ENCODE data around the gene NALCN. TPM values are rescaled to one million over a fixed set of nuclear protein-coding genes. Genes with fewer than 3 reads are reported as not detected.

The NALCN gene
- total and polyA plus RNA-seq, 4 donors, result 20.8 to 70.7 (median 43.1) TPM

DNA sequence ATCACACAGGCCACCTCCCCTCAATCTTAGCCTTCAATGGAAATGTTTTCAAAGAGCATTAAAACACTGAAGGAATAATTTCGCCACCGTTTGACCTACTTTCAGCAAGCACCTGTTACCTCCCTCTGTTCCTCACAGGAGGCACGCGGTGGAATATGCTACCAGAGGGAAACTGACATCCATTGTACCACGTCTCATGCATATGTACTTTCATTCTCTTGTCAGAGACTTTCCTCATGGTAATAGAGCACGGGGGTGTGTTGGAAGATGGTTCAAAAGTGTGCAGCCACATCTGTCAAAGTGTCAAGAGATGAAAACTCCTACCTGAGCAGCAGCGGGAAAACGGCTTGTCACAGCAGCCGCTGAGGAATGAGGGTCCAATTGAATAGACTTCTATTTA lies 143.4 kb downstream of the NALCN start:
- H3K27me3 ChIP-seq (ENCODE audit: control insufficient read depth, insufficient read depth, low read length), result no peaks in the 10 kb centered on the region
- no peak for DNase-seq (ENCODE audit: low read depth in 4 of 6, low spot score in 6 of 6)
- H3K36me3 ChIP-seq (ENCODE audit: control insufficient read depth, insufficient read depth, low read length), result no peaks in the 10 kb centered on the region
- H3K9me3 ChIP-seq (ENCODE audit: control insufficient read depth, insufficient read depth, low read length), result no peaks in the 10 kb centered on the region
- H3K4me3 ChIP-seq (ENCODE audit: low read depth, low read length), result no peak overlapping the region
- H3K4me1 ChIP-seq (ENCODE audit: control insufficient read depth, insufficient read depth, low read length), result no peaks in the 10 kb centered on the region
- 100% methylated on average over 1 of the region's 9 CpGs for WGBS (ENCODE audit: insufficient coverage)
- no peak overlapping the region for H3K27ac ChIP-seq (ENCODE audit: low read depth, low read length)

DNA sequence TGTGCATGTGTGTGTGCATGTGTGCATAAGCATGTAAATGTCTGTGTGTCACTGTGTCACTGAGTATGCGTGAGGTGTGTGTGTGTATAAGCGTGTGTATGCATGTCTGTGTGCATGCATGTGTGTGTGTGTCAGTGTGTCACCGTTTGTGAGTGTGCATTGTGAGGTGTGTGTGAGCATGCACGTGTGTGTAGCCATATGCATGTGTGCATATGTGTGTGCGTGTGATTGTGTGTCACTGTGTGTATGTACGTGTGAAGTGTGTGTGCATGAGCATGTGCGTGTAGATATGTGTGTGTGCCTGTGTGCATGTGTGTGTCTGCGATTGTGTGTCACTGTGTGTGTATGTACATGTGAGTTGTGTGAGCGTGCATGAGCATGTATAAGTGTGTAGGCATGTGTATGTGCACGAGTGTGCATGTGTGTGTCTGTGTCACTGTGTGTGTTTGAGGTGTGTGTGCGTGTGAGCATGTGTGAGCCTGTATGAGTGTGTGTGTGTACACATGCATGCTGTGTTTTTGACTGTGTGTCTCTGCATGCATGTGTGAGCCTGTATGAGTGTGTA lies 144.5 kb downstream of the NALCN start:
- Histone ChIP-seq H3K4me3 (ENCODE audit: low read depth, low read length) (no peak overlapping the region), H3K27me3 (ENCODE audit: control insufficient read depth, insufficient read depth, low read length) (no peaks in the 10 kb centered on the region), H3K27ac (ENCODE audit: low read depth, low read length) (no peak overlapping the region), H3K9me3 (ENCODE audit: control insufficient read depth, insufficient read depth, low read length) (no peaks in the 10 kb centered on the region), H3K4me1 (ENCODE audit: control insufficient read depth, insufficient read depth, low read length) (no peaks in the 10 kb centered on the region), H3K36me3 (ENCODE audit: control insufficient read depth, insufficient read depth, low read length) (no peaks in the 10 kb centered on the region)
- WGBS (ENCODE audit: insufficient coverage), result 92% methylated on average over 11 of the region's 11 CpGs
- no peak for DNase-seq (ENCODE audit: low read depth in 4 of 6, low spot score in 6 of 6)

DNA sequence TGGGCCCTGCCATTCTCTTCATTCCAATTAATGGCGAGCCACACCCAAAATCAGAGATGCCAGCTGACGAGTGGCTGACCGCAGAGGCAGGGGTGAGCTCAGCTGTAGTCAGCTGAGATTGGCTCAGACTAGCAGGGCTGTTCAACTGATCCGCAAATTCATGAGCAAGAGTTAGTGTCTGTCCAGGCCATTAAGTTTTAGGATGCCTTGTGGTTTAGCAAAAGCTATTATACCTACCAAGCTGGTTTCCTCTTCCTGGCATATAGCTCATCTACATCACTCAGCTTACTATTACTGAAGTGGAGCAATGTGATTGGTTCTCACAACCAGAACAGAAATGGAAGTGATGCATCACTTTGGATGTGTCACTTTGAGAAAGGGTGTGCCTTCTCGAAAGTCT lies 148.7 kb downstream of the NALCN start:
- 93% methylated on average over 3 of the region's 5 CpGs for WGBS (ENCODE audit: insufficient coverage)
- Histone ChIP-seq H3K4me1 (ENCODE audit: control insufficient read depth, insufficient read depth, low read length) (no peaks in the 10 kb centered on the region), H3K27me3 (ENCODE audit: control insufficient read depth, insufficient read depth, low read length) (no peaks in the 10 kb centered on the region), H3K4me3 (ENCODE audit: low read depth, low read length) (no peak overlapping the region), H3K9me3 (ENCODE audit: control insufficient read depth, insufficient read depth, low read length) (no peaks in the 10 kb centered on the region), H3K27ac (ENCODE audit: low read depth, low read length) (no peak overlapping the region), H3K36me3 (ENCODE audit: control insufficient read depth, insufficient read depth, low read length) (no peaks in the 10 kb centered on the region)
- DNase-seq (ENCODE audit: low read depth in 4 of 6, low spot score in 6 of 6), result no peak

DNA sequence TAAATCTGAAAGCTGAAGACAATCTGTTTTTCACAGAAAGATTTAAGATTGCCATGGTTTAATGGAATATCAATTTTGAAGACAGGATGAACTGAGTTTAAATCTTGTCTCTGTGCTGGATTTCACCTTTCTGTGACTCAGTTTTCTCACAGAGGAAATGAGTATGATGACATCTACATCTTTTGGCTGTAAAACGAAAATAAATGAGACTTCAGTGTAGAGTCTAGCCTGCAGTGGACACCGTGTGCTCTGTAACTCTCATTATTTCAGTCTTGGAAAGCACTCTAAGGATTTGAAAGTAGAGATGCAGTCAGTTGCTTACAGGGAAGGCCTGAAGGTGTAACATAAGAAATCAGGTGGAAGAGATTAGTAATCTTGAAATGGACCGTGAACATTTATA lies 150.4 kb downstream of the NALCN start:
- Histone ChIP-seq H3K4me1 (ENCODE audit: control insufficient read depth, insufficient read depth, low read length) (no peaks in the 10 kb centered on the region), H3K4me3 (ENCODE audit: low read depth, low read length) (no peak overlapping the region), H3K9me3 (ENCODE audit: control insufficient read depth, insufficient read depth, low read length) (no peaks in the 10 kb centered on the region), H3K27me3 (ENCODE audit: control insufficient read depth, insufficient read depth, low read length) (no peaks in the 10 kb centered on the region), H3K36me3 (ENCODE audit: control insufficient read depth, insufficient read depth, low read length) (no peaks in the 10 kb centered on the region), H3K27ac (ENCODE audit: low read depth, low read length) (no peak overlapping the region)
- no peak for DNase-seq (ENCODE audit: low read depth in 4 of 6, low spot score in 6 of 6)
- WGBS (ENCODE audit: insufficient coverage), result 92% methylated on average over 2 of the region's 3 CpGs

DNA sequence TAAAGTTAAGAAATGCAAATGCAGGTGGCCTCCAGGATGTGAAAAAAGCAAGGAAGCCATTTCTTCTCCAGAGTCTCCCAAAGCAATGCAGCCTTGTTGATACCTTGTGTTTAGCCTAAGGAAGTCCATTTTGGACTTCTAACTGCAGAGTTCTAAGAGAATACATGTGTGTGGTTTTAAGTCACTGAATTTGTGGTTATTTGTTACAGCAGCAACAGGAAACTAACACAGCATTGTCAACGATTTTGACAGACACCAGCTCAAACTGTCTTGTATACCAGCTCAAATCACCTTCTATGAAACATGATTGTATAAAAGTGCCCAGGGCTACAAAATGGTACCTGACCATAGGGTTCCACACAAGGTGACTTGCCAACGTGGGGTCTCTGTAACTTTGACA lies 151.4 kb downstream of the NALCN start:
- no peaks in the 10 kb centered on the region for H3K36me3 ChIP-seq (ENCODE audit: control insufficient read depth, insufficient read depth, low read length)
- H3K4me1 ChIP-seq (ENCODE audit: control insufficient read depth, insufficient read depth, low read length), result no peaks in the 10 kb centered on the region
- H3K27ac ChIP-seq (ENCODE audit: low read depth, low read length), result no peak overlapping the region
- WGBS (ENCODE audit: insufficient coverage), result 100% methylated on average over 1 of the region's 2 CpGs
- H3K9me3 ChIP-seq (ENCODE audit: control insufficient read depth, insufficient read depth, low read length), result no peaks in the 10 kb centered on the region
- H3K4me3 ChIP-seq (ENCODE audit: low read depth, low read length), result no peak overlapping the region
- DNase-seq (ENCODE audit: low read depth in 4 of 6, low spot score in 6 of 6), result no peak
- no peaks in the 10 kb centered on the region for H3K27me3 ChIP-seq (ENCODE audit: control insufficient read depth, insufficient read depth, low read length)

DNA sequence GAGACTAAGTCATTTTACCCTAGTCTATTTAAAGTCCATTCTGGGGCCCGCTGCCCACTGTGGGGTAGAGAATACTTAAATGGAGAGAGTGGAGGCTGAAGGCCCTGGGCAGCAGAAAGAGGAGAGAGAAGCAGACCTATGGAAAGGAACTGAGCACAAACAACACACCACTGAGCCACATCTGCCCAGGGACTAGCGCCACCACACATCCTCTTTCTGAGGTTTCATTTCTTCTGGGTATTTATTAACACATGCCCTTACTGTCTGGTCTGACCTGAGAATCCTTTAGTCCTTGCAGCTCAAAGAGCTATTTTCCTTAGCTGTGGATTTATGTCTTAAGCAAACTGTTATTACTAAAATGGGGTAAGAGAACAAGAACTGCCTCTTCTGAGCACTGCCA lies 154.0 kb downstream of the NALCN start:
- no CpG with 5 or more reads among the region's 2 CpGs for WGBS (ENCODE audit: insufficient coverage)
- H3K27me3 ChIP-seq (ENCODE audit: control insufficient read depth, insufficient read depth, low read length), result no peaks in the 10 kb centered on the region
- no peaks in the 10 kb centered on the region for H3K9me3 ChIP-seq (ENCODE audit: control insufficient read depth, insufficient read depth, low read length)
- H3K36me3 ChIP-seq (ENCODE audit: control insufficient read depth, insufficient read depth, low read length), result no peaks in the 10 kb centered on the region
- no peak overlapping the region for H3K27ac ChIP-seq (ENCODE audit: low read depth, low read length)
- no peak for DNase-seq (ENCODE audit: low read depth in 4 of 6, low spot score in 6 of 6)
- H3K4me1 ChIP-seq (ENCODE audit: control insufficient read depth, insufficient read depth, low read length), result no peaks in the 10 kb centered on the region
- H3K4me3 ChIP-seq (ENCODE audit: low read depth, low read length), result no peak overlapping the region

DNA sequence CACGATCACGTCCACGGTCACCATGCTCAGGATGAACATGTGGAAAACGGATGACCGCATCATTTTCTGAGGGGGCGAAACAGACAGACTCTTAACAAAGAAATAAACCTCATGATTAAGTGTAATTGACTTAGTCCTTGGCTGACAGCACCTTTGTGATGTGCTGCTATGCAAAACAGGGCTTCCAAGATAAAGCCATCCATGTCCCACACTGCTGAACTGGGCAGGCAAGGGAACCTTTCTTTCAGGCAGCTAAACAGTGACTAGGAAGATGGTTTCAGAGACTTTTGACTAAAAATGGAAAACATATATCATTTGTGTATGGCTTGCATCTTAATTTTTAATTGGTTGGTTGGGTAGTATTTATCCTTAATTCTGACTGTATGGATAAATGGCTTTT lies 157.8 kb downstream of the NALCN start:
- Histone ChIP-seq H3K4me1 (ENCODE audit: control insufficient read depth, insufficient read depth, low read length) (no peaks in the 10 kb centered on the region), H3K36me3 (ENCODE audit: control insufficient read depth, insufficient read depth, low read length) (no peaks in the 10 kb centered on the region), H3K9me3 (ENCODE audit: control insufficient read depth, insufficient read depth, low read length) (no peaks in the 10 kb centered on the region), H3K27ac (ENCODE audit: low read depth, low read length) (no peak overlapping the region), H3K27me3 (ENCODE audit: control insufficient read depth, insufficient read depth, low read length) (no peaks in the 10 kb centered on the region), H3K4me3 (ENCODE audit: low read depth, low read length) (no peak overlapping the region)
- DNase-seq (ENCODE audit: low read depth in 4 of 6, low spot score in 6 of 6), result no peak
- WGBS (ENCODE audit: insufficient coverage), result no CpG with 5 or more reads among the region's 6 CpGs

DNA sequence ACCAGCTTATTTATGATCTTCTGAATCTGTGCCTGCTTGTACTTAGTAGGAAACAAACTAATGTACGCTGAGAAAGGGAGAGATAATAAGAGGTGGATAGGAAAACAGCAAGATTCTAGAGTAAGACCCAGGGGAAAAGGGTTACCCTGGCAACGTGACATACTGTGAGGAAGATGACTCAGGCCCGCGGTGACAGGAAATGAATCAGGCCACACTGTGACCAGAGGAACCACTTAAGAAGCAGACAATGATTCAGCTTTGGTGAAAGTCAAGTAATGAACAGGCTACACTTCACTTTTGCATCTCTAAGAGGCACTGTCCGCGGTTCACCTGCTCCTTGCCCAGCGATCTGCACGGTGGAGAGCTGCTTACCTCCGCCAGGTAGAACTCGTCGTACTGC lies 158.2 kb downstream of the NALCN start:
- 48% methylated on average over 10 of the region's 11 CpGs for WGBS (ENCODE audit: insufficient coverage)
- H3K36me3 ChIP-seq (ENCODE audit: control insufficient read depth, insufficient read depth, low read length), result no peaks in the 10 kb centered on the region
- H3K27me3 ChIP-seq (ENCODE audit: control insufficient read depth, insufficient read depth, low read length), result no peaks in the 10 kb centered on the region
- no peak overlapping the region for H3K27ac ChIP-seq (ENCODE audit: low read depth, low read length)
- H3K9me3 ChIP-seq (ENCODE audit: control insufficient read depth, insufficient read depth, low read length), result no peaks in the 10 kb centered on the region
- DNase-seq (ENCODE audit: low read depth in 4 of 6, low spot score in 6 of 6), result peak in 2 of 6 donors; percentile 3 to 52
- H3K4me3 ChIP-seq (ENCODE audit: low read depth, low read length), result no peak overlapping the region
- H3K4me1 ChIP-seq (ENCODE audit: control insufficient read depth, insufficient read depth, low read length), result no peaks in the 10 kb centered on the region

DNA sequence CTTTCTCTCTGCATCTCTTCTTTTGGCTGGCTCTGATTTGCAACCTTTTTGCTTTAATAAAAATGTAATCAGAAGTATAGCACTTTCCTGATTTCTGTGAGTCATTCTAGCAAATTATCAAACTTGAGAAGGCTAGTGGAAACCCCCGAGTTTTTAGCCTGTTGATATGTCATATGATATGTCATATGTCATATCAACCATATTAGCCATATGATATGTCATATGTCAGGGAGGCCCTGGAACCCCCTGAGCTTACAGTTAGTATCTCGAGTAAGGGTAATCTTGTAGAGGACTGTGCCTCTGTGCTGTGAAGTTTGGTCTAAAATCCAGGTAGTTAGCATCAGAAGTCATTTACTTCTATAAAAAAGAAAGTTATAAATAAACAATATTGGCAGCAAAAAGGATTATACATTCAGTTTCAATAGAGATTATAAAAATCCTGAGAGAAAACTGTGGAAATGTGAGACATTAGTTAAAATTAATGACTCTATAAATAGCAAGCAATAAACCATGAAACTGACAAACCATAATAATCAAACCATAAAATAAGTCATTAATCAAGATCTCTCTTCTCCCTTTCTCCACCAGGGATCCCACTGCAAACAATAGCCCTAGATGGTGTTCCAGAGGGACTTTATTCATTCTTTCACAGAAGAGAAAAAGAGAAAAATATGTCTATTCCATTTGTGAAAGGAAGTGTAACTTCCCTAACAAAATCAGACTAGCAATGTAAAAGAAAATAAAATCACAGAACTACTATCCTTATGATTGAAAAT lies 167.4 kb downstream of the NALCN start:
- H3K4me3 ChIP-seq (ENCODE audit: low read depth, low read length), result no peak overlapping the region
- WGBS (ENCODE audit: insufficient coverage), result no CpG with 5 or more reads among the region's 2 CpGs
- H3K9me3 ChIP-seq (ENCODE audit: control insufficient read depth, insufficient read depth, low read length), result no peaks in the 10 kb centered on the region
- no peaks in the 10 kb centered on the region for H3K4me1 ChIP-seq (ENCODE audit: control insufficient read depth, insufficient read depth, low read length)
- H3K36me3 ChIP-seq (ENCODE audit: control insufficient read depth, insufficient read depth, low read length), result no peaks in the 10 kb centered on the region
- no peaks in the 10 kb centered on the region for H3K27me3 ChIP-seq (ENCODE audit: control insufficient read depth, insufficient read depth, low read length)
- DNase-seq (ENCODE audit: low read depth in 4 of 6, low spot score in 6 of 6), result no peak
- no peak overlapping the region for H3K27ac ChIP-seq (ENCODE audit: low read depth, low read length)

DNA sequence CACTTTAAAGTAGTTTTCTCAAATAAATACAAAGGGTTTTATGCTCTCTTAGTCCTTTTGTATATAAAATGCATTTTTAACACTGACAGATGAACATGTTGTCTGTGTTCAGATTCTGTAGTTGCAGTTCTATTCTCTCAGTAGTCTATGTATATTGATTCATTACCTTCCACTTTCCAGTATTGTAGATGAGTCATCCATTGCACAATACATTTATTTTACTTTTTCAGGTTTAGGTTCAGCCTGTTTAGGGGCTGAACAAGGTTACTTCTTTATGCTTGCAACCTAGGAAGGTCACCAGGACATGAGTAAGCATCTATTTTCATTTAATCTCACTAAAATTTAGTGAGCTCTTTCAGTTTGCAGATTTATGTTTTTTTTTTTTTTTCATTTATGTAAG lies 173.6 kb downstream of the NALCN start:
- no peaks in the 10 kb centered on the region for H3K9me3 ChIP-seq (ENCODE audit: control insufficient read depth, insufficient read depth, low read length)
- H3K4me3 ChIP-seq (ENCODE audit: low read depth, low read length), result no peak overlapping the region
- no peaks in the 10 kb centered on the region for H3K4me1 ChIP-seq (ENCODE audit: control insufficient read depth, insufficient read depth, low read length)
- no peak overlapping the region for H3K27ac ChIP-seq (ENCODE audit: low read depth, low read length)
- H3K27me3 ChIP-seq (ENCODE audit: control insufficient read depth, insufficient read depth, low read length), result no peaks in the 10 kb centered on the region
- DNase-seq (ENCODE audit: low read depth in 4 of 6, low spot score in 6 of 6), result no peak
- H3K36me3 ChIP-seq (ENCODE audit: control insufficient read depth, insufficient read depth, low read length), result no peaks in the 10 kb centered on the region

All from spinal cord (tissue), 10 donors.